NCI-H2171 treated with DMSO at 0.1 percent for 48 hours (cell line): Measurements from ENCODE around the gene NUDT4.
"Not testable (repeated sequence)": the region's sequence is repeated elsewhere in the genome, so short reads cannot be mapped to it uniquely, and the experiment has no call there.

Source experiments
- DNase-seq: peaks from one replicate; lab custom pipeline; 2025; lab: John Stamatoyannopoulos, UW

The NUDT4 gene

GRCh38 chr12:93429448-93429847, 51.7 kb downstream of the NUDT4 start:
- peak; percentile 43 for DNase-seq

DNA sequence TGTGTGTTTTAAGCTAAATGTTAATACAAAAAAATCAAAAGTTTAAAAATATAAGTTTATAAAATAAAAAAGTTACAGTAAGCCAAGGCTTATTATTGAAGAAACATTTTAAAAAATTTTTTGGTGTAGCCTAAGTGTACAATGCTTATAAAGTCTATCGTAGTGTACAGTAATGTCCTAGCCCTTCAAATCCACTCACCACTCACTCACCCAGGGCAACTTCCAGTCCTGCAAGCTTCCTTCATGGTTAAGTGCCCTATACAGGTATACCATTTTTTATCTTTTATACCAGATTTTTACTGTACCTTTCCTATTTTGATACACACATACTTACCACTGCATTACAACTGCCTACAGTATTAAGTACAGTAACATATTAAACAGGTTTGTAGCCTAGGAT, 52.1 kb downstream of the NUDT4 start:
- no peak for DNase-seq

DNA sequence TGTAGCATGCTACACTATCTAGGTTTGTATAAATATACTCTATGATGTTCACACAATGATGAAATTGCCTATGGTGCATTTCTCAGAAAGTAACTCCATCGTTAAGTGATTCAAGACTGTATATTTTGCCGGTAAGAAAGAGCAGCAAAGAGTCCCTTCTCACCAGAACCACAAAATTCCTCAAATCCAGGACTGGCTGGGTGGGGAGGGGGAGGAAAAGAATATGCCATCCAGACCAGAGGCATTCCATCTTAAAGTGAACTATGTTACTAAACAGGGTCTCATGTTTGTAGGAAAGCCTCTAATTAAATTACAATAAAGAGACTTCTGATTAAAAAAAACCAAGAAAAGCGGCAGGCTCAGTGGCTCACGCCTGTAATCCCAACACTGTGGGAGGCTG, 52.6 kb downstream of the NUDT4 start:
- no peak for DNase-seq

- DNase-seq: not testable (repeated sequence)
Observed at GRCh38 chr12:93432031-93432430, 54.3 kb downstream of the NUDT4 start.

DNA sequence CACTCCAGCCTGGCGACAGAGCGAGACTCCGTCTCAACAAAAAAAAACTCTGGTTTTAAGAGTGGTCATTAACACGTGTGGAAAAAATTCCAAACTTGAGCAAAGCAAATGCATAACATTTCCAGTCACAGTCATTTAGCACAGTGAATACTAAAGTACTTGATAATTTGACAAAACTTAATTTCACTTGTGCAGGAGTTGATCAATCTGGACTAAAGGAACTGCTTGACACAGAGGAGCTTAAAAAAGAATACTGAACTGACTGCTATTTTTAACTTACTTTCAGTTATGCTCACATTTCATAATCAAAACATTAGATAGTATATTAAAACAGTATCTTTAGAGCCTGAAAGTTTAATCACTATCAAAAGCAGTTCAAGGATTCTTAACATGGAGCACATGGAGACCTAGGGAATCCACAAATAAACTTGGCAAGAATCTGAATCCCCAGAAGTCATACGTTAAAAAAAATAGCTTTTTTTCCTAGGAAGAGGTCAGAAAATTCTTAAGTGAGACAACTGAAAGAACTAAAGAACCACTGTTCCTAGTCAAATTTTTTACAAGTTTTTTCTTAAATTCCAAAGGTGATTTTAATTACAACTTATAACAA, 56.6 kb downstream of the NUDT4 start:
- no peak for DNase-seq

DNA sequence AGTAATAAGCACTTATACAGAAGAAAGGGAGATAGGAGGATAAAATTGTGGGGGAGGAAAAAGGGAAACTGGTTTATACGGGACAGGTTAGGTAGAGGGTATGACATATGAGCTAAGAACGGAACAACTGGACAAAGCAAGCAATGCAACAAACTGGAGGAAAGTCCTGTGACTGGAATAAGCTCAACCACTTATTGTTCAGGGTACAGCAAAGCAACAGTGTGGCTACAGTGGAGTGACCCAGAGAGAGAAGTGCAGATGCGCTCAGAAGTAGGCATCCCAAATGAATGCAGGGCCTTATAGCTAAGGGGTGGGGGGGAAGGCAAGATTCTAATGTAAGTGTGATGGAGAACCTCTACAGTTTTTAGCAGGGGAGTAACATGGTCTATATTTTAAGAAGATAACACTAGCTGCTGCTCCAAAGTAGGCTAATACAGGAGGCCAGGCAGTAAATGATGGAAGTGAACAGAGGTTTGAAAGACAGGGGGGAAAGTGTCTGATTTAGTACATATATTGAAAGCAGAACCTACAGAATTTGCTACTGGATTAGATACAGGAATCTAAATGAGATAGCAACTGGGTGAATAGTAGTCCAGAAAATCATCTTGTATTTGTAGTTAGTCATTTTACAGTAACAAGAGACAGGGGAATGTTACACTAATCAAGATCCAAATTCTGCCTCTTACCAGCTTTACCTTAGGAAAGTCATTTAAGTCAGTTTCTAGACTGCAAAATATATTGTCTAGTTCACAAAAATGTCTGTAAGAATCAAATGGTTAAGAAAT, 60.7 kb downstream of the NUDT4 start:
- no peak for DNase-seq

DNA sequence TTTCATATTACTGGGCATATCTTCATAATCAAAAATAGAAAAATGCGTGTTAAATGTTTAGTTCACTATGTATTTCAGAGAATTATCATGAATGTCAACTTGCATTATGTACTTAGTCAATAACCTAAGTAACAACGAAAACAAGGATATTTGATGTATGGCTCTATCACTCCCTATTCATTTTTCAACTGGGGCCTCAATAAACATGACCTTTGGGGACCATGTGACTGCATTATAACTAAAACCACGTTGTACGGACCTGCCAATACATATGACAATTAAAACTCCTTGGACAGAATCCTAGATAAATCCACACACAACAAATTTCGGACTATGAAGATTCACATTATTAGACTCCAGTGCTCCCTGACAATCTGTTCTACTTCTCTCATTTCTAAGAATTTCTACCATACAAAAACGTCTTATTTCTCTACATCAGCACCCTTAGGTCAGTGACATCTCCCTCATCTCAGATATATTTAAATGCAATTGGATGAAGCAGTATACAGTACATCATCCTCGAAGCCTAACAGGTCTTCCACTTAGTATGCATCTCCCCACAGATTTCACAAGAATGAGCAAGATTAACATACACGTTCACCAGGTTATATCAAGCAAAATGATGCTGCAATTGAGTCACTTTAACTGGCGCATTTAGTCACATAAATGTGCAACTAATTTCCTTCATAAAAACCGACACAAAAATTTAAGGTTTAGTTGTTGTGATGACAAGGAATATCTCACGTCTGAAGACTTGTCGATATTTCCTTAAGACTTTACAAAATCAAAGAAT, 62.5 kb downstream of the NUDT4 start:
- DNase-seq: no peak

DNA sequence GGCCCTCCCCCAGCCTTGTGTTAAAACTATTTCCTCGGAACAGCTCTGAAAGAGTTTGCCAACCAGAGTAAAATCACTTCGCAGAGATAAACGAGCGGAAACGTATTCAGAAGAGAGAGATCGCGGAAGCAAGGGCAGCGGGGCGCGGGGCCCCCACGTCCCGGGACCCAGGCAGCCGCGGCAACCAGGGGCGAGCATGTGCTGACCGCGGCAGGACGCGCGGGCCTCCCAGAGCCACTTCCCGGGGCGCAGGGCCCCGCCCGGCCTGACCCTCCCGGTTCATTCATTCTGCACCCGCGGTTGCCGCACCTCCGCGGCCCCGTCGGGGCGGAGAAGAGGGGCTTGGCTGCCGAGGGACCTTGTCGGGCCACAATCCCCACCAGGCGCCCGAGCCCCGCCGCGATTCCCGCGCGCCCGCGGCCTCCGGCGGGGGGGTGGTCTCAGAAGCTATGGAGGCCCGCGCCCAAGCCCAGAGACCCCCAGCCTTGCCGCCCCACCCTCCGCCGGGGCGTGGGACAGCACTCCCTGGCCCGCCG, 63.4 kb downstream of the NUDT4 start:
- DNase-seq: no peak

DNA sequence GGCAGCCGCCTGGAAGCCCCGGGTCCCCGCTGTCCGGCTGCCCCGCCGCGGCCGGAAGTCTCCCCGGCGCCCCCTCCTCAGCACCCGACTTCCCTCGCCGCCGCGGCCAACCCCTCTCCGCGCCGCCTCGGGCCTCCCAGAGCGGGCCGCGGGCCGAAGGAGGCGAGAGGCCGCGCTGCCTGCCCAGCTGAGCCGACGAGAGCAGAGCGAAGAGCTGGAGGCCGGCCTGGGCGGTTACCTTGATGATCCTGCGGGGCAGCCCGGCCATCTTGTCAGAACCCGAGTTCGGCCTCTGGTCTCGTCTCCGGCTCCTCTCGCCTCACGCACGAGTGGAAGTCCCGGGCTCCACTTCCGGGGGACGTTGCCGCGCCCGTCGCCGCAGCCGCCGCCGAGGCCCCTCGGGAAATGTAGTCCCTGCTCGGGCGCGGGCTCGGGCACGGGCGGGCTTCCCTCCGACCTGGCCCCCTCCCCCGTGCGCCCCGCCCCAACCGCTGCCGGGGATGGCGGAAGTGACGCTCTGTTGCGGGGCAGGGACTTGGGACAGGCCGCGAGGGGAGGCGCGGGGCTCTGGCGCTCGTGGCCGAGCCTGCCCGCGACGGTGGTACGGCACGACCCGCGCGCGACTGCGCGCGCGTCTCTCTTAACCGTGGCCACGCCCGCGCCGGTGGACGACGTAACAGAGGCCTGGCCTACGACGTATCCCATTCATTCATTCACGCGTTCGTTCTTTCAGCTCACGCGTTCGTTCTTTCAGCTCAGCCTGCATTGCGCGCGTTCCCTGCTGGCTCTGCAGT, 64.1 kb downstream of the NUDT4 start, which contains the start of gene UBE2N:
Gene UBE2N (minus strand): TSS at position 331 of the 794 bp plus-strand sequence. CDS start 63 bp downstream, at position 268.
- DNase-seq: peak; percentile 94

DNA sequence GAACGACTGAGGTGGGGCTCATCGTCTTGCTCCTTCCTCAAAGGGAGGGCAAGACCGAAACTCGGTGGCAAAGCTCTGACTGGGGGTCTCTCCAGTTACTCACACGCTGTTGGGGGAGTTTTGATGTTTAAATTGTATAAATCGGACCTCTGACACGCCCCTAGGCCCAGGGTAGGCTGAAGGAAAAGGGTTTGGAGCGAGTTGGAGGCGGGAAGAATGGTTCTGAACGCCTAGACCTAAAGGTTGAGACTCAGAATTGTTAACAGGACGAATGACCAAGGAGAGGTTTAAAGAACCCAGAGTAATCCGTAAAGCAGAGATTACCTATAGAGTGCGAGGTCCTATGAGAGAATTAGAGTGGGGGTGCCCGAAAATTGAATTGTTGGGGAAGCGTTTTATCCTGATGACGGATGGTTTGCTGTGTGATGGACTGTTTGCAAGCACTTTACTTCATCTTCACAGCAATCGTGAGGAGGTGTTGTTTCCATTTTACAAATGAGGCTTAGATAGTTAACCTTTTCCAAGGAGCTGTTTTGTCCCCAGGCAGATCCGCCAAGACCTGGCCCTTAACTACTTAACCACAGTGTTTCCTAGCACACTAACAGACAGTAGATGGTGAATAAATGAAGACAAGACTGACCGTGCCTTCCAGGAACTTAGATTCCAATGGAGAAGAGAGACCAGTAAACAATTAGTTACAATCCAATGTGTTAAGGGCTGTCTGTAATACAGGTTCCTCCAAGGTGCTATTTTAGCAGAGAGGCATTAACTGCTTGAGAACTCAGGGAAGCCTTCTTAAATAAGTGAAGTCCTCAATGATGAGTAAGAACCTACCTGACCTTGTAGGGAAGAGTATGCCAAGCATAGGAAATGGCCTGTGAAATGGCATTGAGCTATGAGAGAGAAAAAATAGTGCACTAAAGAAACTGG, 65.0 kb downstream of the NUDT4 start:
- DNase-seq: no peak

DNA sequence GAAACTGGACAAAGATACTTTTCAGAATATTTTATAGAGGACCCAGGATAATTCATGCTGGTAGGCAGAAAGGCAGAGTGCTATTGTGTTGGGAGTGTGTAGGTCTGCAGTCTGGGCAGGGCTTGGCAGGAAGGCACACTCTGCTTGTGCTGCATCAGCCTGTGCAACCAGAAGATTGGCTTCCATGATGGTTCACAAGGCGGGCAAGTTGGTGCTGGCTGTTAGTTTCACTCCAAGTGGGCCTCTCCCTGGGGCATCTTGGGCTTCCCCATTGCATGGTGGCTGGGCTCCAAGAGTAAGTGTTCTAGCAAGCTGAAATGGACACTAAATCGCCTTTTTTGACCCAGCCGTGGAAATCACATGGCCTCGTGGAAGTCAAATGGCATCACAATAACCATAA, 65.9 kb downstream of the NUDT4 start:
- no peak for DNase-seq

- DNase-seq: no peak
Observed at GRCh38 chr12:93447555-93448290, 70.0 kb downstream of the NUDT4 start.

GRCh38 chr12:93448796-93449195, 71.1 kb downstream of the NUDT4 start:
- peak; percentile 35 for DNase-seq

- no peak for DNase-seq
Observed at GRCh38 chr12:93449277-93449676, 71.6 kb downstream of the NUDT4 start.

GRCh38 chr12:93451423-93452158, 73.9 kb downstream of the NUDT4 start:
- no peak for DNase-seq

DNA sequence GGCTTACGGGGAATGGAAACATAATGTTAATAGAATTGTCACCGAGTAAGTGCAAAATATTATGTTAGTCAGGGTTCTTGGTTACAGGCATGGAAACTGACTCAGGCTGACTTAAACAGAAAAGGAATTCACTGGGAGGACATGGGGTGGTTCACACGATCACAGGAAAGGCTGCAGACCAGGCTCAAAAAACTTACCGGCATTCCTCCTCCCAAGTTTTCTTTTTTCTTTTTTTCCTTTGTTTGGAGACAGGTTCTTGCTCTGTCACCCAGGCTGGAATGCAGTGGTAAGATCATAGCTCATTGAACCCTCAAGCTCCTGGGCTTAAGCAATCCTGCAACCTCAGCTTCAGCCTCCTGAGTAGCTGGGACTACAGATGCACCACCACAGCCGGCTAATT, 75.9 kb downstream of the NUDT4 start:
- no peak for DNase-seq

DNA sequence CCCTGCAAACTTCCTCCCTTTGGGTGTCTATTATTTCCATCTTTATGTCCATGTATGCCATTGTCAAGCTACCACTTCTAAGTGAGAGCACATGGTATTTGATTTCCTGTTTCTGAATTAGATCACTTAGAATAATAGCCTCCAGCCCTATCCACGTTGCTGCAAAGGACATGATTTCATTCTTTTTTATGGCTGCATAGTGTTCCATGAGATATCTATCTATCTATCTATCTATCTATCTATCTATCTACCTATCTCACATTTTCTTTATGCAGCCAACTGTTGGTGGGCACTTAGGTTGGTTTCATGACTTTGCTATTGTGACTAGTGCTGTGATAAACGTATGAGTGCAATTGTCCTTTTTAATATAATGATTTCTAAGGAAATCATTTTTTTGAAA, 78.4 kb downstream of the NUDT4 start:
- DNase-seq: no peak
